Cerebellar nuclear complex (tissue), 1 donor: ENCODE data around the gene L3MBTL4.
"Not testable (repeated sequence)": the region's sequence is repeated elsewhere in the genome, so short reads cannot be mapped to it uniquely, and the experiment has no call there.

Experiments used
- DNase-seq, 2 experiments: peaks; one replicate each; lab custom pipeline; 2025; lab: John Stamatoyannopoulos, UW

L3MBTL4 gene

DNA sequence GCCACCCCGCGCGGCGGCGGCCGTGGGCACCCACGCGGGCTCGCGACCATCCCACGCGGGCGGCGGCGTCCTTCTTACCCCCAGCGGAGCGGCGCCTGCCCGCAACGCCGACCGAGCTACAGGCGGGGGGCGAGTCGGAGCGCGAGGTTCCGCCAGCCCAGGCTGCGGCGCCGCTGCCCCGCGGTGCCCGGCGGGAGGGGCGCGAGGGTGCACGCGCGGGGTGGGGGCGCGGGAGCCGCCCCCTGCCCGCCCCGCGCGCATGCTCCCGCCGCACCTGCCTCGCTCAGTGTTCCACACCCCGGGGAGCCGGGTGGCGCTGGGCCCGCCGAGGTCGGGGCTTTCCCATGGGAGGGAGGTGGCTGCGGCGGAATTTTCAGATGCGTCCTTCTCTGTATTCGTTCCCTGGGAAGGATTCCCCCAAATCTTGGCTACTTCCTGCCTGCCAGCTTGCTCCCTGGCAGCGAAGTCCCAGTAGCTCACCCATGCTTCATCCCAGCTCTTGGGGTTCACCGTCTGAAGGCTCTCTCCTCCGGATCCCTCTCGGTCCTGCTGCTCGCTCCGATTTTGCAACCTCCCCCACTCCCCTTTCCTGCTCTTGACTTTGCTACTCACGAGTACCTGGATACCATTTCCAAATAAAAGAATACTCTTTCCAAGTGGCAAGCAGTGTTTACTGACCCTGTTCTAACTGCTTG lies at the start of gene L3MBTL4:
Gene L3MBTL4, minus strand, starts transcription at position 189 of the 695 bp plus-strand sequence. CDS start 103,286 bp downstream, outside the sequence.
- no peak for DNase-seq

GRCh38 chr18:6452194-6452593 lies 37.5 kb upstream of the L3MBTL4 start:
- no peak for DNase-seq

- DNase-seq, result no peak
Observed at GRCh38 chr18:6449213-6449612, 34.5 kb upstream of the L3MBTL4 start.

DNA sequence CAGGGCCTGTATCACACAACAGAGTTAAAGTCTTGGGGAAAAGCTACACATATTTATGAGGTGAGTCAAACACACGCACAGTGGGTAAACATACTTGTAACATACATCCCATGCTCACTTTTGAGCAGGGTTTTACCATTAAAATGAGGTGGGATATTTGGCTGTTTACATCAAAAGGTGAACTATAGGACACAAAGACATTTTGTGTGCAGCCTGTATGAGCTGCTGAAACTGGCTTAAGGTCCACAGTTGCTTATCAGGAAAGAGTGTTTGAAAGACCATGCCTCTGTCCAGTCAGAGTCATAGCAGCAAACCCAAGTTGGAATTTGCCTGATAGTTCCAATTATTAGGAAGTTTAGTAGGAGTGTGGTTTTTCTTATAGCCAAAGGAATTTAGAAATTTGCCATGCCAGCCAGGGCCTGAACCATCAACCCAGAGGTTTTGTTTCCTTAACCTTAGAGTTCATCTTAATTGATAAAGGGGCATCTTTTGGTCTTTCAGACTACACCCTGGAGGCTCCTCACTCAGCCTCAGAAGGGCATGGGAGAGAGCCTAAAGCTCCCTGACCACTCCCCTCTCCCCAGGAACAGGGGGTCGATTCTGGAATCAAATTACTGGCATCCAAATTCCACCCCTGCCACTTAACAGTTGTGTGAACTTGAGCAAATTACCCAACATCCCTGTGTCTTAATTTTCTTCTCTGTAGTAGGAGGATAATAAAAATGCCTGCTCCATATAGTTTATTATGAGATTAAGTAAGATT lies 29.9 kb upstream of the L3MBTL4 start:
- no peak for DNase-seq

DNA sequence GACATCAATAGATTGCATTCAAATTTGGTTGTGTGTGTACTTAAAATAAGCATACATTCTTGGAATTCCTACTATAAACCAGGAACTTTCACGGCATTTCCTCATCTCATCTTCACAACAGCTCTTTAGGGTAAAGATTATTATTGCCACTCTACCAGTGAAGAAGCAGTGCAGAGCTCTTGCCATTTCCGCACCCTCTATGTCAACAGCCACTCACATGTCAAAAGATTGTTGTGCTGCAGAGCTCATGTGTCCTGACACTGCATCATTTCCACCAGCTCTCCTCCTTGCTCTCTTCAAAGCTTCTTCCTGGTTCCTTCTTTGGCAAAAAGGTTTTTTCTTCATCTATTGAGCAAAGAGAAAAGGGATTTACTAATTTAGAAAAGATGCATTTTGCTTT lies 26.5 kb upstream of the L3MBTL4 start:
- no peak for DNase-seq

DNA sequence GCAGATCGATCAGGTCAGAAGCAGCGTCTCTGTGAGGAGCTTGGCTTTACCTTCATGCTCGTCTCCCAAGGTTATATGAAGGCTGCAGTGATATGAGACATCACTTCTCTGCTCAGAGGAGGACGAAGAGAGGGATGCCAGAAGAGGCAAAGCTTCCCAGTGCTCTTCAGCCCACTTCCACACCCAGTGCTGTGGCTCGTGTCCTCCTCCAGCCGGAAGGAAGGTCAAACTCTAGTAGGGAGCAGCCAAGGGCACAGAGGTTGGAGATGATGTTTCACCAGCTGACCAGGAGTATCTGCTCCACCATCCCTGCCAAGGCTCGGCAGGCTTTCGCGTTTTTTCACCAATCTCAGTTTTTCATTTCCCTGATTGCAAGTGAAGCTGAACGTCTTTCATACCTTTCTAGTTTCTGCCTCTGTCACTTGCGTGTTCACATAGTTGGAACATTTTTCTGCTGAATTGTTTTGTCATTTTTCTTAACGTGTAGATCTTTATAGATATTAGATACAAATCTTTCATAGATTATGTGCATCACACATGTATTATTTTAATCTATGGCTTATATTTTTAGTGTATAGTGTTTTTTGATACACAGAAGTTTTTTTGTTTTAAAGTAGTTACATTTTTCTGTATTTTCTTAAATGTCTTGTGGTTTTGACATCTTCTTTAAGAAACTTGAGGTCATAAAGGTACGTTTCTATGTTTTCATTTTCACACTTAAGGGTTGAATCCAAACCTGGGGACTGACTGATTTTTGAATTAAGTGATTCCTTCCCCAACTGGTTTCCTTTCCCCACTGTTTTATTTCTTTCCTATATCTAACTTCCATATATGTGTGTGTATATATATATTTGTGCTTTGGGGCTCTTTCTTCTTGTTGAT lies 23.5 kb upstream of the L3MBTL4 start:
- no peak for DNase-seq

GRCh38 chr18:6435731-6436130 lies 21.0 kb upstream of the L3MBTL4 start:
- DNase-seq, result no peak

DNA sequence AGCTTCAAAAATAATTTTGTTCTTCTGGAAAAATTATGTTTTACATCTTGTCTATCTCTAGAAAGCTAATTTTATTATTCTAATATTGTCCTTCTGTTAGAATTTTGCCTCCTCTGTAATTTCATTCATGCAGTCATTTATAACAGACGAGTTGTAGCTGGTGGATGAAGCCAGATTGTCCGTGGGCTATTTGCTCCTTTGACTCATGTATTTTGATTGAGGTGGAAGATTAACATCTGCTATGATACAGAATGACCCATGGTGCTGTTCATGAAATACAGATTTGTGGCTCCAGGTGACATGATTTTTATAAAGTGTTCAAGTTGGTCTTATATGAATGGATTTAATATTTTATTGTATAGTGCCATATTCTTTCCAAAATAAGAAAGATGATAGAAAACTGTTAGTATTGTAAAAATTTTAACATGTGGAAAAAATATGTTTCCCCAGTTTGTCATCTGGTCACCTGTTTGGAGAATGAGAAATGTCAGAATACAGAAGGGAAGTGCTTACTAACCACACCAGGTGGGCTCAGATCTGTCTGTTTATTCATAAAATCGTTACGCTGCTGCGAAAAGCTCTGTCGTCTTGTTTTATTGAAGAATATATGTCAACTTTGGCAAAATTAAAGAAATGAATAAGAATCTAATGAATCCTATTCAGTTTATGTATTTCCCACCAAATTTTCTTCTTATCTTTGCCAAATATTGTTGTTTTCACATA lies 20.4 kb upstream of the L3MBTL4 start:
- DNase-seq, result no peak

- no peak for DNase-seq
Observed at GRCh38 chr18:6434481-6434880, 19.8 kb upstream of the L3MBTL4 start.

DNA sequence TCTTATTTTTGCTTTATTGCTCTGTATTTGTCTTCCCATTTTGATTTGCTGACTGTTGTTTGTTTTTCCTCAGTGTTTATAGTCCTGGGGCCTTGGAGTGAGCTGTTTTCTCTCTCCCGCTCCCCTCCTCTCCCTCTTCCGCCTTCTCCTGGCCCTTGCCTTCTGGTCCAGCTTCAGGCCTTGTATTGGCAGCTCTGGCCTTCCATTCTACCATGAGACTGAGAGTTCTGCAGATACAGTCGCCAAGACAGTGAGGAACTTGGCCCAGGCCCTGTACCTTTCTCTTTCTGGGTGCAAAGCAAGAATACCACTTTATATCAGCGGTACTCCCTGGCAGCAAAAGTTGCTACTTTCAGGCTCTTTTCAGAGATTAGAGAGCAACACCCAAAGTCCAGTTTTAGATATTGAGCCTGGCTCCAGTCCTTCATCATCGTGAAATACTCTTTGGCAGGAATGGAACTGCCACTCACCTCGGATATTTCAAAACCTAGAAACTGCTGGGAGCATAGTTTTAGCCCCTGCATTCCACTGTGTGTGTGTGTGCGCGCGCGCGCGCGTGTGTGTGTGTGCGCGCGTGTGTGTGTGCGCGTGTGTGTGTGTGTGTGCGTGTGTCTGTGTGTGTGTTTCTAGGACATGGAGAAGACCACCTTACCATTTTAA lies 17.1 kb upstream of the L3MBTL4 start:
- no peak for DNase-seq

DNA sequence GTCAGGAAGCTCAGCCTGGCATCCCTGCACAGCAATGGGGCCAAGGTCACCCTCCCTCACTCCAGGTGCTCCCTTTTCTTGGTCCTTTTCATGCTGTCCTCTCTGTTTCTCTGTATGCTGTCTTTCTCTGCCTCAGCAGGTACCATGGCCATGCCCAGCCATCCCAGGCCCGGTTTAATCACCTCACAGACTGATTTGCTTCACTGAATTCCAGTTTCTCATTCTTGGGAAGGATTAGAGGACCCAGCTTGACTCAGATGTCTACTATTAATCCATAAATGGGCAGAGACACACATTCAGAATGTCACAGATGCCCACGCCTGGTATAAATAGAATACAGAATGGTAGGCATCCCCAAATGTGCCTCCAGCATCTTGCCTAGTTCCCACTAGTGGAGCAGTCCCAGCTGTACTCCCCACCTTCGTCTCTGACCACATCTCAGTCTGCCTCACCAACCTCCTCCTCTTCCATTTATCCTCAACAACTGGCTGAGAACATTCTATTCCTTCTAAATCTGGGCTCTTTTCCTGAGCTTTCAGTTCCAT lies 14.2 kb upstream of the L3MBTL4 start:
- no peak for DNase-seq

- DNase-seq, result no peak
Observed at GRCh38 chr18:6427286-6427685, 12.6 kb upstream of the L3MBTL4 start.

GRCh38 chr18:6423289-6423688 lies 8.6 kb upstream of the L3MBTL4 start:
- DNase-seq, result no peak

GRCh38 chr18:6414118-6414722 lies 491 bp downstream of the L3MBTL4 start:
- no peak for DNase-seq

DNA sequence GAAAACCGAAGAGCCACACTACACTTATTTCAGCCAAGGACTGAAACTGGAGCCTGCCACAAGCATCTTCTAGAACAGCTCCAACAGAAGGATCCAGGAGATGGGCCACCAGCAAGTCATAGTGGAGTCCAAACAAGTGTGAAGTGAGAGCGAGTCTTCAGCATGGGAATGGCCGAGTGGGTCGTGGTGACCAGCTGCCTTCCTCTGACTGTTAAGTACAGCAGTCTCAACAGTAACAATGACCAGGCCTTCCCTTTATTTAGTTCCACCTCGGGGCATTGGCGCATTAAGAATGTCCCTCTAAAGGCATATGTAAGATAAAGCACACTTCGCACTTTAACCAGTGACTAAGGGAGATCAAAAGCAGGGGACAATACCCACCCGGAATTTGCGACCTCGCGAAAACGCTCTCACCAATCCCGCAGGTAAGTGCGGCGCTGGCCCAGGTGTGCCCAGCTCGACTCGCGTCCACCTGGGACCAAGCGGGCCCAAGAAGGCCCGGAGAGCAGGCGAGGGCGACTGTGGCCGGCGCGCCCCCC lies 1.1 kb downstream of the L3MBTL4 start:
- no peak for DNase-seq

DNA sequence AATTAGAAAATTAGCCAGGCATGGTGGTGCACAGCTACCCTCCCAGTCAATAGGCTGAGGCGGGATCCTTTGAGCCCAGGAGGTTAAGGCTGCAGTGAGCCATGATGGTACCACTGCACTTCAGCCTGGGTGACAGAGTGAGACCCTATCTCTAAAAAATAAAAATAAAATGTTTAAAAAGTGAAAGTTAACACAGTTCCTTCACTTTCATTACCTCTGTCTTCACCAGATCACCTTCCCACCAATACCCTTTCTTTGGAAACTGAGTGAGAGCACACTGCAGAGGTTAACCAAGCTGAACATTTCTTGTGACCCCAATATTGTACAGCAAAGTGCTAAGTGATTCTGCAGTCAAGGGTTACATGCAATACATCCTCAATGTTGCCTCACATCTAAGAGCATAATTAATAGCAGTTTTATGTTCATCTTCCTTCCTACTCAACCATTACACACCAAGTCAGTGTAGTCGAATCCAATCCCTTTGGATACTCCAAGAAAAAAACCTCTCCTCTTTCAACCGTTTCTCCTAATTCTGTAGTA lies 1.7 kb downstream of the L3MBTL4 start:
- DNase-seq, result no peak

DNA sequence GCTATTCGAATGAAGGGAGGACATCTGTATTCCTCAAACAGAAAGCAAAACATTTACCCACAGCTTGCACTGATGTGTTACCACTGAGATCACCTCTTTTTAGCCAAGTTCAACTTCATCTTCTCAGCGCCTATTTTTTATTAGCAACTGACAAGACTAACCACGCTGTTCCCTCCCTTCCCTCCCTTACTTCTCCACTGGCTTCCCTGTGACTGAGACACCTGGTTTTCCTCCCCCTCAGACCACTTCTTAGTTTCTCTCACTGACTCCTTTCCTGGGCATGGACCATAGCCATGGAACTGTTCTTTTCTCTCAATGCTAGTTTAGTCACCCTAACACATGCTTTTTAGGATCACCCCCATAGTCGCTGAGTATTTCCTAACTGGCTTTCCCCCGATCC lies 3.3 kb downstream of the L3MBTL4 start:
- no peak for DNase-seq

GRCh38 chr18:6409933-6410332 lies 4.8 kb downstream of the L3MBTL4 start:
- DNase-seq, result no peak

- DNase-seq, result not testable (repeated sequence)
Observed at GRCh38 chr18:6408543-6408942, 6.2 kb downstream of the L3MBTL4 start.

DNA sequence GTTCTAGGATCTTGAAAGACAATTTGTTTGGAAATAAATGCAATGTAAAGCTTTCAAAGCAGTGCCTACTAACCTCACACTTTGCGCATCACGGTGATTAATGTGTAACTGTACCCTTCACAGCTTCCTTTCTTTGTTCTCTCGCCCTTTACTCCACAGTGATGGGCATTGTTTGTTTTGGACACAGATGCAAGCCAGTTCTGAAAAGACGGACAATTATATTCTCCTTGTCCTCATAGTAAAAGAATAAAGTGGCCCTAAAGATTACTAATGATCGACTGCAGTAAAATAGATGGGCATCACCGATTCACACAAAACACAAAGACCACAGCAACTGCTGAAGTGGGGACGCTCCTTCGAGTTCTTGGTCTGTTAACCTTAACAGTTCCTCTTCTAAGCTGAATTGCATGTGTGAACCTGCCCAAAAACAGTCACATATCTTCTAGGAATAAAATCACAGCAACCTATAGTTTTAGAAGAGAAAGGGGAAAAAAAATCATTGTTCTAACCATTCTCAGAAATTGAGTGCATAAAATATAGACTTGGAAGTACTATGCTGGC lies 7.7 kb downstream of the L3MBTL4 start:
- no peak for DNase-seq
